ENCODE measurements around the gene ARID4B.
A peak's percentile ranks its signal among the peaks of the same experiment; 100 is the strongest.
"Not testable (repeated sequence)": the region's sequence is repeated elsewhere in the genome, so short reads cannot be mapped to it uniquely, and the experiment has no call there.

ARID4B gene

GRCh38 chr1:235221653-235222375 is 106.2 kb downstream of the ARID4B start:
- no peak for DNase-seq

- no peak for DNase-seq
Measured at GRCh38 chr1:235215453-235215852, 112.5 kb downstream of the ARID4B start.

DNA sequence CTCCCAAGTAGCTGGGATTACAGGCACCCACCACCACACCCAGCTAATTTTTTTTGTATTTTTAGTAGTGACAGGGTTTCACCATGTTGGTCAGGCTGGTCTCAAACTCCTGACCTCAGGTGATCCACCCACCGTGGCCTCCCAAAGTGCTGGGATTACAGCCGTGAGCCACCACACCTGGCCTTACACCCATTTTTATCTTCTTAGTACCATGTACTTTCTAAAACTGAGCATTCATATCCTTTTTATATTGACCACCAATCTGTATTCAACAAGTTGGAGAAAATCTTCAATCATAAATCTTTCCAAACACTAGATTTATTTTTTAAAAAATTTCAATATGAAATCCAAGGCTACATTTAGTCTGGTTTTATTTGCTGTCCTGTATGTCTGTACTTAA is 113.0 kb downstream of the ARID4B start:
- DNase-seq: not testable (repeated sequence)

DNA sequence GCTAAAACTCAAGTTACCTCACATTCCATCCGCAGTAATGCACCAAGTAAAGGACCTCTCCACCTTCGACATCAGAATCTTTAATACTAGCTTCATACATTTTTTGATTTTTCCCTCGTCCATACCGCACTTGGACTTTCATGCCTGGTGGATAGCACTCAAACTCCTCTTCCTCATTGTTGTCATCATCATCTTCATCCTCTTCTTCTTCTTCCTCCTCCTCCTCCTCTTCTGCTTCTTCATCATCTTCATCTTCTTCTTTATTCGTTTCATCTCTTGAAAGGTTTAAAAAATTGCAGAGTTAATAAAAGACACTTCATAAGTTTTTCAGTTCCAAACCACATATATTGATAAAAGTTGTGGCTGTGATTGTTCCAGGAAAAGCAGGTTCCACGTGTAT is 114.2 kb downstream of the ARID4B start:
- DNase-seq: no peak

GRCh38 chr1:235211517-235211916 is 116.5 kb downstream of the ARID4B start:
- DNase-seq: no peak

- DNase-seq: no peak
Measured at GRCh38 chr1:235207209-235207565, 120.8 kb downstream of the ARID4B start.

DNA sequence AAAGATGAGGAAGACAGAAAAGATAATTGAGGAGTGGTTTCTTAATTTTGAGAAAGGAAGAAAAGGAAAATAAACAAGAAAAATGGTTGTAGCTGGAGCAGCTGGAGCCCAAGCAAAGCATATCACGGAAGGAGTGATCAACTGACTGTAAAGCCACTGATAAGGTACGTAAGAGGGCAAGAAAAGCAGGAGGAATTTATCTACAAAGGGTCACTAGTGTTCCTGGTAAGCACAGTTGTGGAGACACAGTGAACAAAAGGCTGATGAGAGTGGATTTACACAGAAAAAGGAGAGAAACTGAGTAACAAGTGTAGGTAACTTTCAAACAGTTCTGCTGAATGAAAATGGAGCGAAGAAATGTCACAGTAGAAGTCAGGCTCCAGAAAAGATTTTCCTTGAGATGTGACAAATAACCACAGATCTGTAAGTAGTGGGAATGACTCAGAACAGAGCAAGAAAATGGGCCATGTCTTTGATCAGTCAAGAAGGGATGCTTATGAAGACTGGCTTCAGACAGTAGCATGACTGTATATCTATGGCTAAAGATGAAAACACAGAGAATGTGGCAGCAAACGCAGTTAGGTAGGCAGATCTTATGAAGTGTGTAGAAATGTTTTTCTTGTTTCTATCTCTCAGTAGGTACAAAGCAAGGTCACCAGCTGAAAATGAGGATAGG is 121.3 kb downstream of the ARID4B start:
- DNase-seq: no peak

DNA sequence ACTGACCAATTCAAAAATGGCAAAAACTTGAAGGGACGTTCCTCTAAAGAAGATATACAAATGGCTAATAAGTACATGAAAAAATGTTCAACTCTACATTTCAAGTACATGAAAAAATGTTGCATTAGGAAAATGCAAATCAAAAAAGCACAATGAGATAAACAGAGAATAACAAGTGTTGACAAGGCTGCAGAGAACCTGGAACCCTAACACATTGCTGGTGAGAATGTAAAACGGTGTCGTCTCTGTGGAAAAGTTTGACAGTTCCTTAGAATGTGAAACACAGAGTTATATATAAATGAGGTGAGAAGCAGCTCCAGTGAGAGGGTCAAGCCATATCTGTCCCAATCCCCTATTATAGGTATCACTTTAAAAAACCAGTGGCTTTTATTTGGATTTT is 122.3 kb downstream of the ARID4B start:
- DNase-seq: no peak

GRCh38 chr1:235203428-235203827 is 124.6 kb downstream of the ARID4B start:
- no peak for DNase-seq

DNA sequence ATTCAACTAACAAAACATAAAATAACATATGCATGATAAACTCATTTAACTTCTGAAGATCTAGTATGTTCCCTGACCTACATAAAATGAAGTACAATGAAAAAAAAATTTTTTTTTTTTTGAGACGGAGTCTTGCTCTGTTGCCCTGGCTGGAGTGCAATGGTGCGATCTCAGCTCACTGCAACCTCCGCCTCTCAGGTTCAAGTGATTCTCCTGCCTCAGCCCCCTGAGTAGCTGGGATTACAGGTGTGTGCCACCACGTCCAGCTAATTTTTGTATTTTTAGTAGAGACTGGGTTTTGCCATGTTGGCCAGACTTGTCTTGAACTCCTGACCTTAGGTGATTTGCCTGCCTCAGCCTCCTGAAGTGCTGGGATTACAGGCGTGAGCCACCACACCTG is 125.5 kb downstream of the ARID4B start:
- DNase-seq: not testable (repeated sequence)

DNA sequence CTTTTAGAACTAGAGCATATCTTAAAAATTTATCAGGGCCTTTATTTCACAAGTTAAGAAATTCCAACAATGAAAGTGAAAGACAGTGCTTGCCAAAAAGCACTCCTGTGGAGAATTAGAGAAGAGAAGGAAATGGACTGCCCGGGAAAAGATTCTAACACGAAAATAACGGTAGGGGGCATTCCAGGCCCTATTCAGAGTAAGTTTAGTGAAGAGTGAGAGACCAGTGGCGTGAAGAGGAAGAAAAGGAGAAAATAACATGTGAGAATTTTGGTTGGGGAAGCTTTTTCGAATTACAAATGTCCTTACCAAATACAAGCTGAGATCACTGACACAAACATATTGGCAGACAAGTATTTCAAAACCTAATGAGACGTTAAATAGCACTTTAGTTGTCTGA is 128.5 kb downstream of the ARID4B start:
- no peak for DNase-seq

DNA sequence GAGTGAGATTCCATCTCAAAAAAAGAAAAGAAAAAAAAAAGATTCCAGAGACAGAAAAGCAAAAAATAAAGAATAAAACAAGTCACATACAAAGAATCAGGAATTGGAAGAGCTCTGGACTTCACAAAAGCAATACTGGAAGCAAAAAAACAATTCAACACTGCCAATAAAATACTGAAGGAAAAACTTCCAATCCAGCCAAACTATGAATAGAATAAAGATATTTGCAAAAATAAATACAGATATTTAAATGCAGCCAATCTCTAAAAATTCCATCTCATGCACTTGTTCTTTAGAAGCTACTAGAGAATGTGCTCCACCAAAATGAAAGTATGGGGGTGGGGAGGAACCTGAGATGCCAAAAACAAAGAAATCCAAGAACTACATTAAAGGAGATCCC is 137.5 kb downstream of the ARID4B start:
- no peak for DNase-seq

DNA sequence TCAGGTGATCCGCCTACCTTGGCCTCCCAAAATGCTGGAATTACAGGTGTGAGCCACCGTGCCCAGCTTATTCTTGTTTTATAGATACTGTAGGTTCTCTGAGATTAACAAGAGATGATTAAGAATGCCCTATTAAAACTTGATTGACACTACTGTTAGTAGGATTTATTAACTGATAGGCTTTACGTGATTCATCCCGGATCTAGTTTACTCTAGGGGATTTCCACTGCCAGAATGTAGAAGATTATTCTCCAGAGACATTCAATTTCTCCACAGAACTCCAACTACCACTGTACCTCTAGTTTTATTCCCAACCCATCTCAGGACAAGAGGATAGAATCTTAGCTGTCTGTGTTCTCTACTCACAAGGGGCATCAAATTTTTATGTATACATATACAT is 140.7 kb downstream of the ARID4B start:
- DNase-seq: no peak

- no peak for DNase-seq
Measured at GRCh38 chr1:235181561-235182245, 146.3 kb downstream of the ARID4B start.

DNA sequence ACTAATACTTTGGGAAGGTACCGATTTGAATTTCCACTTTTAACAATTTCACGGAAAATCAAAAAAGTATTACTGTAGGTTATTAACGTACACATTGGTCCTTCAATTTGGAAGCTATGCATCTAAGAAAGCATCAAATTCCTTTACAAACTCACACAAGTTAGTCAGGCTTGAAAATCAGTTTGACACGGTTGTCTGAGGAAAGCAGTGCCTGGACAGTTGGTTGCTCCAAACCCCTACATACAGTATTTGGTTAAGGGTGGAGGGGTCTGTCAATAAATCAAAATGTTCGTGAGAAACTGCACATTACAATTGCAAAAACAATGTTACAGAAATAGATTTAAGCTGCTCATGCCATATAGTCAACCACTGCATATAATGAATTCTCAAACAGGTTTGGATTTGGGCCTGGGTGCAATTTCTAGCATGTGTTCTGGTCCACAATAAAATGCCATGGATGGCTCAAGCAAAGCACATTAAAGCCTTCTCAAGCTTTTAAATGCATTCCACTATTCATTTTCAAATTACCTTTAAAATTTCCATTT is 147.0 kb downstream of the ARID4B start:
- DNase-seq: no peak

- DNase-seq: no peak
Measured at GRCh38 chr1:235176486-235176885, 151.5 kb downstream of the ARID4B start.

- no peak for DNase-seq
Measured at GRCh38 chr1:235169986-235170385, 158.0 kb downstream of the ARID4B start.

DNA sequence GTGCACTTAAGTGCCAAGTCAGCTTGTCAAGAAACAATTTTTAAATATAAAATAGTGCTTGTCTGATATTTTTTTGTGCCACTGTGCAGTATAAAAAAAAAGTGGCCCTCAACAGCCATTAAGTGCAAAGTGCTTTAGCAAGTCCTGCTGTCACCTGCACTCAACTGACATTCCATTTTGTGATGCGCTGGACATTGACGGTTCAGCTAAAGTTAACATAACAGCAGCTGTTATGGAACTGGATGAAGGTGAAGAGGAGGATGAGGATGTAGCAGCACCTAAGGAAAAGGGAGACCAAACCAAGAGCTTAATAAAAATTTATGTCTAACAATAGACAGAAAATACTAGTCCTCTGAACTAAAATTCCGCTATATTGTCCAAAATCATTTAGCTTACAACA is 159.6 kb downstream of the ARID4B start:
- DNase-seq: no peak

DNA sequence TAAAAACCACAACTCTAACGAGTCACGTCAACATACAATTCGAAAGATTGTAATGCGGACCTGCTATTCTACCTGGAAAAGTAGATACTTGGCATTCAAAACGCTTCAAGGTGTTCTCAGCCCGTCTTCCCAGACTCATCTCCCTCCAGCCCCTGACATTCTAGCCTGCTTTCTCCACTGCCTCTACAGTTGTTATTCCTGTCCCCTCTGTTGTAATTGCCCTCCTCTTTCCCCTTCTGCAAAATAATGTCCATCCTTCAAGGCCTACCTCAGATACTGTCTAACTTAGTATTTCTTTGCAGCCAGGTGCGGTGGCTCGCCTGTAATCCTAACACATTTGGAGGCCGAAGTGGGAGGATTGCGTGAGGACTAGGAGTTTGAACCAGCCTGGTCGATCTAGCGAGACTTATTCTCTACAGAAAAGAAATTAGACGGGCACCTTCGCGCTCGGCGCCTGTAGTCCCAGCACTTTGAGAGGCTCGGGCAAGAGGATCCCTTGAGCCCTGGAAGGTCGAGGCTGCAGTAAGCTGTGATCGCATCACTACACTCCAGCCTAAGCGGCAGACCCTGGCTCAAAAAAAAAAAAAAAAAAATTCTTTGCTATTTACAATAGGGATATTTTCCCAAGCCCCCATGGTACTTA is 166.2 kb downstream of the ARID4B start:
- no peak for DNase-seq

DNA sequence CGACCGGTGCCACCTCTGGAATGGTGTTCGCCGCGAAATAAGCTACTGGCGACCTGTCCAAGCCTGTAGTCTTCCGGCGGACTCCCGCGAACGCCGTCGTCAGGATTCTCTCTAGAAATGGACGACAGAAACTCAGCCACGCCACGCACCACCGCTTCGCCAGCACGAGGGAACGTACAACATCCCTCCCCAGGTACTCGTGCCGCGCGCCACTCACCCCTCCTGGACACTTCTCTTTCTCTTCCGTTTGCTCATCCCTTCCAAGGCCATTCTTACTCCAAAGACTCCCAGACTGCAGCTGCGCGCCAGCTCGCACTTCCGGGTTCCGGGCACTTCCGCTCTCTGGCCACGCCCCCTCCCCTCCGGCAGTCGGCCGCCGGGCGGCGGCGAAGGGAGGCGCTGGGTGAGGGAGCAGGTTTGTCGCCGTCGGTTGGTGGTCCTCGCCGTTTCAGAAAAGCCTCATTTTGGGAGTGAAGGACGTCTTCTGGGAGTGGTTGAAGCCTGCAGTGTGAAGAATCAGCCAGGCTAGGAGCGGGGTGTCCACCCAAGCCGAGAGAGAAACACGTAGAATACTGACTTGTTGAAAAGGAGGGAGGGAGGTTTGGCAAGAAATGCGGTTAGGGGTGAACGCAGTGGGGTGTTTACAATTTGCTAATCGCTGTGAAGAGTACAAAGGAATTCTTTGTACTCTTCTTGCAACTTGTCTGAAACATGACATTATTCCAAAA is 166.9 kb downstream of the ARID4B start, which contains the start of gene RBM34:
Gene RBM34, minus strand, starts transcription at position 294 of the 728 bp plus-strand sequence. Its CDS starts 24 bp downstream, at position 270.
- peak; percentile 94 for DNase-seq

DNA sequence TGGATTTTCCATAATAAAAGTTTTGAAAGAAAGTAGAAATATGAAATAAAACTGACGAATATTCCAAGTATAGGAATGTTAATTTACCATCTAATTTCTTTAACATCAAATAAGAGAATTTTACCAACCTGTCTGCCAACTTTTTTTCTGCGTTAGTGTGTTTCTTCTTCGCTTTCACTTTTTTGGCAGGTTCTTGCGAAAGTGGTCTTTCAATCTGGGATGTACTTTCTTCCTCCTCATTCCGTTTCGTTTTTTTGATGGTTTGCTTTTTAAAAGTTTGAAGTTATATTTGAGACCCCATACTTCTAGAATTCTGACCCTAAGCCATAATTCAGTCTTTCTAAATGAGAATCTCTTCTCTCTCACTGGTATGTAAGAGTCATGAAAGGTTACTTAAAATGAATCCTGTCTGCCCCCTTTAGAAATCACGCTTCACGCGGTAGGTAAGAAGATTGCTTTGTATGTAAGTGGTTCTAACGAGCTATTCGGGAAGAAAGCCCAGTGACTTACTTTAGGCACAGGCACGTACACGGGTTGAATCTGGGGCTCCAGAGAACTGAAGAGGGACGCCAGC is 167.5 kb downstream of the ARID4B start:
- no peak for DNase-seq

GRCh38 chr1:235159930-235160329 is 168.0 kb downstream of the ARID4B start:
- not testable (repeated sequence) for DNase-seq

Measured in left hindlimb (tissue), 1 donor.